WTC11 (cell line): ENCODE measurements around the gene CIAO2A.

Source experiments
- CTCF ChIP-seq: fragments of 200-600 bp; IDR thresholded peaks from 2 replicates; pipeline ENCODE4 v1.8.0; 2022; ENCODE audit warnings: antibody characterized with exemption
- FOXP1 ChIP-seq: sonication (generic); formaldehyde crosslinking; IDR thresholded peaks from 2 replicates; pipeline ENCODE4 v1.8.0; 2022; ENCODE audit warnings: missing genetic modification reagents, mild to moderate bottlenecking, moderate library complexity, borderline replicate concordance
- TP53 ChIP-seq: sonication (generic); formaldehyde crosslinking; IDR thresholded peaks from 2 replicates; pipeline ENCODE4 v1.8.1; 2023; ENCODE audit warnings: mild to moderate bottlenecking, missing genetic modification reagents

DNA sequence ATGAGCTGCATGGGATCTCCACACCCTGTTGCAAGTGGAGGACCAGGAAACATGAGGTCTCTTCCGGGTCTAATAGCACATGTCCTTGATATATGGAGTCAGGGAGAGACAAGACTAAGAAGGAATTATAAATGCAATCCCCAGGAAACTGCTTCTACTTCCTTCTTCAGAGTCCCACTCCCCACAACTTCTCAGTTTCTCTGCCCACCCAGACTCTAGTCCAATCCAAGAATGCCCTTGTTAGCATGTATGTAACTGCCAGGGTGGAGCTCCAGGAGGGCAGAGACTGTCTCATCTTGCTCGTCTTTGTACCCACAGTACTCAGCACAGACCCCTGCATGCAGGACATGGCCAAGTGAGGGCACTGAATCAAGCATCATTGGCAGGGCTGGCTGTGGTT lies 55.7 kb downstream of the CIAO2A start:
- TF ChIP-seq TP53: no peak
- TF ChIP-seq CTCF: no peak
- no peak for TF ChIP-seq FOXP1 (CRISPR knock-in tag)
